DMS 273 treated with DMSO at 0.1 percent for 48 hours (cell line): ENCODE measurements around the gene LY9.
"Not testable (repeated sequence)": the region's sequence is repeated elsewhere in the genome, so short reads cannot be mapped to it uniquely, and the experiment has no call there.

ENCODE experiments used
- DNase-seq: peaks from one replicate; lab custom pipeline; 2025; lab: John Stamatoyannopoulos, UW

The LY9 gene

DNA sequence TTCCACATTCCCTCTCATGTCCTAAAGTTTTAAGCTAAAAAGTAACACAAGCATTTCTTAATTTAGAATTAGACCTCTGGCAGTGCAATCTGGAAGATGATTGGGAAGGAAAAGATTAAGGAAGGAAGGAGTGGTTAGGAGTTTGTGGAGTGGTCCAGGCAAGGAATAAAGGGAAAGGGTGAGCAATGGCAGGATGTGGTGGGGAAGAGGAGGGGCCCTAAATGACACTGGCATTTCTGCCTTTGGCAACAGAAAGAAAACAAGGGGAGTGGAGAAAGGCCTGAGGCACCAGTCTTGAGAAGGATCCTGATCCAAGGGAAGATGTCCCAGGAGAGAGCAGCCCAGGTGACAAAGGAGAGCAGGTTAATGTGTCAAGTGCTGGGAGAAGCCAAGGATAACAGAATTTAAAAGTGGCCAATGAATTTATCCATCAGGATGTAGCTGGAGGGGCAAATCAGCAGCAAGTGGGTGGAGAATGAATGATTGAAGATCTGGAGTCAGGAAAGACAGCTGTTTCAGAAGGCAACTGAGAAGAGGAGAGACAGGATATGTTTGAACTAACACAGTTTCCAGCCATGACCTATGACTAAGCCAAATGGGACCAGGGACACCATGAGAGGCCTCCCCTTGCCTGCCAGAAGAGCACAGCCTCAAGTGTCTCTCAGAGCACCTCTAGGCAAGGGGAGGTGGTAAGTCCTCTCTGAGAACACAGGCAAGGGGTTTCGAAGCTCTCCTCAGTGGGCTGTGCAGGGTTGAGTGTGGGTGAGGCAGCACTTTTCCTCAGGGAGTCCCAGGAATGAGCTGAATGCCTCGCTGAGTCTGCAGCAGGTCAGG is 20.9 kb upstream of the LY9 start:
- no peak for DNase-seq

- no peak for DNase-seq
Observed at GRCh38 chr1:160776178-160776577, 19.8 kb upstream of the LY9 start.

DNA sequence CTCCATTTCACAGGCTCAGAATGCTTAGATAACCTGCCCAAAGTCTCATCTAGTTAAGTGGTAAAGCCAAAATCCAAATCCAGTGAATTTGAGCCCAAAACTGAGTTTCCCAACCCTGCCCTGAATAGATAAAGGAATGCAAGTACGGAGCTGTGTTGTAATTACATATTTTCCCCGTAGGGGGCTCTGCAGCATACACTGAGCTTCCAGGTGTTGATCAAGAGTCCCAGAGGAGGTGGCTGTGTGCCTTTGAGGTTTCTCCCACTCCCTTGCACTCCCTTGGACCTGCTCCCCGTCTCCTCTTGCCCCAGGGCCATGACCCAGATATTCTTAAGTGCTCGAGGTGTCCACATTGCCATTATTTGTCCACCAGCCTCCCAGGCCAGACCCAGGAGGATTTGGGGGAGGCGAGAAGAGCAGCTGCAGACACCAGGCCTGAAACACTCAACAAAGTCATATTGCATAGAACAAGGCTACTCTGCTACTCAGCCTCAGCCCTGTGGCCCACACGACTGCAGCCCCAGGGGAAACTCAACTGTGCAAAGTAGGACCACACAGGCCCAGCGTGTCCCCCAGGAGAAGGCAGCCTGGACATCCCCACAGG is 18.4 kb upstream of the LY9 start:
- no peak for DNase-seq

DNA sequence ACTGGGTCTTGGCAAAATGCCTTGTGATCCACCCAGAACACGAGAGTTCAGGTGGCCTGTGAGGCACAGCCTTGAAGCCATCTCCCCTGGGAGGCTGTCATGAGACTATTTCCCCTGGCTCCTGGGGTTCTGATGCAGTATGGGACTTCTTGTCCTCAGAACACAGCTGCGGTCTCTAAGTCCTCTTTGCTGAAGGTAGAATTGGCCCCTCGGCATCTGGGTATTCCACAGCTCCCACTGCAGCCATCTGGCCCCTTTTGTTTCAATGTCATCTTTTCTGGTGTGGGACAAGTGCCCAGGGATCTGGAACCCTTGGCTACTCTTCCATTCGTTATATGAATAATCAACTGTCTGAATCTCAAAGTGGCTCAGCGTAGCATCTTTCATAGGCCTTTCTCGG is 17.0 kb upstream of the LY9 start:
- DNase-seq = no peak

DNA sequence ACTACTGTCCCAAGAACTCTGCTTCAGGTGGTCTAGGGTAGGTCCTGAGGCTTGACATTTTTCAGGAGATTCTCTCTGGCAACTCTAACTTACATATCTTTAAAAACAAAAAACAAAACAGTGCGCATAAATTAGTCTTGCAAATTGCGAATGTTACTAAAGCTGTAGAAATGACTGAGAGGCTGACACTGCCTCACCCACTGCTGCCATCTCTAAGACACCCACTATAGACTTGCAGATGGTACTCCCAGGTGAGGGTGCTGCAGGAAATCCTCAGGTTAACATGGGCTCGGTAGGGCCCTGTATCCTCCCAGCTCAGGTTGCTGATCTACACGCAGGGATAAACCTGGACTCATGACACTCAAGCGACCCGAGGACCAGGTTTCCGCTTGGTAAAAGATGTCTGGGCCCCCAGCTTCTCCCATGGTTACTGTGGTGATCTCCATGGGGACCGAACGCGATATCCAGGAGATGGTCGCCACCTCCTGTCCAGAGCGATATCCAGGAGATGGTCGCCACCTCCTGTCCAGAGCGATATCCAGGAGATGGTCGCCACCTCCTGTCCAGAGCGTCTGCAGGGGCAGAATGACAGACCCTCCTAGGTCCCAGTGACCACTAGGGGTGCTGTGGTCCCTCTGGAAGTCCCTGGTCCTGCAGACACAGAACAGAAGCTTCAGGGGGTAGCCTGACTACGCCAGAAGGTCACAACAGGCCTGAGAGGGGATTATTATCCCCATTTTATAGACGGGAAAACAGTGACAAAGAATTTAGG is 16.2 kb upstream of the LY9 start:
- DNase-seq = no peak

DNA sequence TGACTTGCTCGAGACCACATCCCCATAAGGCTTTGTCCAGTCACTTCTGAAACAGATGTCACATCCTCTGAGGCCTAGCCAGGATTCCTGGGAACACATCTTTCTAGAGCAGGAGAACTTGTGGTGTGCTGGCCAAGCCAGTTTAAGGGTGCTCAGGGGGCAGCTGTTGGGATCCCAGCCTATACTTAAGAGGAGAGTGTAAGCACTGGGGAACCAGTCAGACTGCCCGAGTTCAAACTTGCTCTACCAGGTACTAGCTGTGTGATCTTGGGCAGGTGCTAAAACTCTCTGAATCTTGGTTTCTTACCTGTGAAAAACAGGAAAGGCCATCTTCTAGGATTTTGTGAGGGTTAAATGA is 15.6 kb upstream of the LY9 start:
- no peak for DNase-seq

DNA sequence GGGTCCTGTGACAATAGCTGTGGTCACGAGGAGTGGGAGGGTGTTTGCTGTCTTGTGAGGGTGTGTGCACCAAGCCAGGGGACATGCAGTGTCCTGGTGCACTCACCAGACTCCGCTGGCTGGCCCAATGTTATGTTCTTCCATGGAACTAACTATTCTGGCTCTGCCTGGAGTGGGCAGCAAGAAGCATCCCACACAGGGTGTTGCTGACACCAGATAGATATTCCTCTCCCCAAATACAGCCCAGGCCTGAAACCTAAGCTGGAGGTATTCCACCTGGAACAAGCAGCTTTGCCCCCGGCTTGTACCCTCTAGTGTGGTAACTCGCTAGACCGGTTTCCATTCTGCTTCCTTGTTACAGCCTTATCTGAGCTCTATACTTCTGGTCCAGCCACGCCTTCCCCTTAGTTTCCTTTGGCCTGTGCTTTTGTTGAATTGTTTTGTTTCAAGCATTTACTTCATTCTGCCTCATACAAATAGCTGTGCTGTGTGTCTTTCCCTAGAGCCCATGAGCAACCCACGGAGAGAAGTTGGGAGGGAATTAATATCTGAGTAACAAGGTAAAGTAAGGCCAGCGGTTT is 14.7 kb upstream of the LY9 start:
- DNase-seq = no peak

GRCh38 chr1:160781914-160782689 is 13.9 kb upstream of the LY9 start:
- DNase-seq = no peak

GRCh38 chr1:160782988-160783765 is 12.8 kb upstream of the LY9 start:
- DNase-seq = not testable (repeated sequence)

- DNase-seq = no peak
Observed at GRCh38 chr1:160789051-160789701, 6.8 kb upstream of the LY9 start.

- DNase-seq = no peak
Observed at GRCh38 chr1:160789702-160790611, 6.0 kb upstream of the LY9 start.

DNA sequence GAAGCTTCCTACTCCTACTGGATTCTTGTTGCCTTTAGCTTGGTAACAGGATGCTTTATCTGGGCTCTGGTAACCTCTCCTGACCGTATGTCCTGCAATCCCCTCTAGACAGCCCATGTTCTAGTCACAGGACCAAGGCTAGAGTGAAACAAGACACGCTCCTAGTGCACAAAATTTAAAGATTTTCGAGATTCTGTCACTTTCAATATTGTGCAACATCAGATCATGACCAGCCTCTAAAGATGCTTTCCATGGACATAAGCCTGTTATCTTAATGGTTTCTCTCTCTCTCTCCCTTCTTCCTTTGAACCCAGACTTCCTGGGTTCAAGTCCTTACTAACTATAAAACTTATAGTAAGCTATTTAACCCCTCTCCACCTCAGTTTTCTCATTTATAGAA is 1.6 kb upstream of the LY9 start:
- DNase-seq = no peak

- DNase-seq = no peak
Observed at GRCh38 chr1:160797271-160797709, 1.3 kb downstream of the LY9 start.

- DNase-seq = no peak
Observed at GRCh38 chr1:160797861-160798273, 1.9 kb downstream of the LY9 start.

- no peak for DNase-seq
Observed at GRCh38 chr1:160798439-160798838, 2.5 kb downstream of the LY9 start.

DNA sequence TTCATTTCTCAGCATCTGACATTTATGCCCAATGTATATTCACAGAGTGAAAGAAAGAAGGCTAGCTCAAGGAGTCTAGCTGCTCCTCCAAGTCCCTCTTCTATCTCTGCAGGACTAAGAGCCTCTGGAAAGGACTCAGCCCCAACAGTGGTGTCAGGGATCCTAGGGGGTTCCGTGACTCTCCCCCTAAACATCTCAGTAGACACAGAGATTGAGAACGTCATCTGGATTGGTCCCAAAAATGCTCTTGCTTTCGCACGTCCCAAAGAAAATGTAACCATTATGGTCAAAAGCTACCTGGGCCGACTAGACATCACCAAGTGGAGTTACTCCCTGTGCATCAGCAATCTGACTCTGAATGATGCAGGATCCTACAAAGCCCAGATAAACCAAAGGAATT is 3.7 kb downstream of the LY9 start:
- no peak for DNase-seq

GRCh38 chr1:160800142-160800541 is 4.2 kb downstream of the LY9 start:
- DNase-seq = no peak

- DNase-seq = no peak
Observed at GRCh38 chr1:160800645-160801408, 4.9 kb downstream of the LY9 start.
